HG03280 (cell line): ENCODE data around the gene EVC2.

Experiments
- ATAC-seq: cut with Tn5 transposase; IDR thresholded peaks from one replicate; pipeline ENCODE4 v1.9.1; 2021; ENCODE audit warnings: mild to moderate bottlenecking, moderate library complexity; ENCODE audit not compliant: unreplicated experiment

Gene EVC2

DNA sequence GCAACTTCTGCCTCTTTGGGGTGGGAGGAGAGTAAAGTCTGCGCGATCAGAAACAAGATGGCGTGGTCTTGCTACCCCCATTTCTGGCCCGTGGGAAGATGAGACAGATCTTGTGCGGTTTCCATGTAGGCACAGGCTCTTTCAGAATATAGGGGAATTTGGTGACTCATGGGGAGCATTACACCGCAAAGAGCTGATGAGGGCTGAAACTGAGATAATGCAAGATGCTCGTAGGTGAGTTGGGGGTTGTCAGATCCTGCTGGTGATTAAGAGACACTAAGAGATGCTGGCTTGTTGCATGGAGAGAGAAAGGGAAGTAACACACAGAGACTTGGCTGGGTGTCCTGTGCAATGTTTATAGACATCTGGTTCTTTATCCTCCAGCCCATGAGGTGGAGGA lies 4.2 kb upstream of the EVC2 start:
- peak; percentile 34 for ATAC-seq

DNA sequence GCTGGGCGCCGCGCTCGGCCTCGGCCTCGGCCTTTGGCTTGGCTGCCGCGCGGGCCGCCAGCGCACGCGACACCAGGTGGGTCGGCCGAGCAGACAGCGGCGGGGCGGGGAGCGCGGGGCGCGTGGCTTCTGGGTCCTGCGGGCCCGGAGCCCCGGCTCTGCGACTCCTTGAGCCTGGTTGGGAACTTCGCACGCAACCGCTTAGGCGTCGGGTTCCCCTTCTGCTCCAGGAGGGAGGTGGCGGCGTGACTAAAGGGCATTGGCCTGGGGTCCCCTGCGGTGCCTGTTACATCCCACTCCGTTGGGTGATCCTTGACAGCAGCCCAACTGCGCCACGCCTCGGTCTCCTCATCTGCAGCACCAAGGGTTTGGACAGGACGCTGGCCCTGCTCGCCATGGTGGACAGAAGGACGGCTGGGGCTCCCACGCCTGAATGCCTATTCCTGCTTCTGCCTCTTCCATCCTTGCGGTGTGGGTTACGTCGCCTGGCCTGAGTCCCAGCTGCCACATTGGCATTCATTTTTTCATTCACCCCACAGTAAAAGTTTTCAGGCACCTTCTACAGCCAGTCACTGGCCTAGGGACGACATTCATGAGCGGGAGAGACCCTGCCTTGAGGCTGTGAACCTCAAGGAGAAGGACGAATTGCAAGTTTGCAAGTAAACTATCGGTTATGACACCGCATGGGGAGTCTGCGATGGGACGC lies 3.3 kb upstream of the EVC2 start:
- no peak for ATAC-seq

DNA sequence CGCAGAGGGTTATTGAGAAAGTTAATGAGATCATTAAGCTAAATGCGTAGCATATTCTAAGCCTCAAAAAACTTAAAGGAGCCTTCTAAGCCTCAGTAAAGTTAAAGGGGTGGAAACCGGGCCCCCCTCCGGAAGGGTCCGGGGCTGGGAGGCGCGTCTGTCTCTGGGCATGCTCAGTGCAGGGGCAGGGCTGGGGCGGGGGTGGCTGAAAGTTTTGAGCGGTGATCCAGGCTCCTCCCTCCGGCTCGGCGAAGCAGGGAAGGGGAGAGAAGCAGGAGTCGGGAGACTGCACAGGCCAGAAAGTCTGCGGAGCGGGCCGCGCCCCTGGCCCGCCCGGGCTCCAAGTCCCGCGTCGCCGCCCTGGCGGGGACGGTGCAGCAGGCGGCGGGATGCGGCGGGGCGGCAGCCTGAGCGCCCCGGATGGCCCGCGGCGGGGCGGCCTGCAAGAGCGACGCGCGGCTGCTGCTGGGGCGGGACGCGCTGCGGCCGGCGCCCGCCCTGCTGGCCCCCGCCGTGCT lies 2.7 kb upstream of the EVC2 start, which contains the start of gene EVC:
EVC (plus strand) TSS at position 241 of the 518 bp plus-strand sequence; CDS start at position 421, 180 bp downstream.
- ATAC-seq = peak; percentile 40

GRCh38 chr4:5710065-5710960 lies 2.0 kb upstream of the EVC2 start:
- ATAC-seq = no peak

DNA sequence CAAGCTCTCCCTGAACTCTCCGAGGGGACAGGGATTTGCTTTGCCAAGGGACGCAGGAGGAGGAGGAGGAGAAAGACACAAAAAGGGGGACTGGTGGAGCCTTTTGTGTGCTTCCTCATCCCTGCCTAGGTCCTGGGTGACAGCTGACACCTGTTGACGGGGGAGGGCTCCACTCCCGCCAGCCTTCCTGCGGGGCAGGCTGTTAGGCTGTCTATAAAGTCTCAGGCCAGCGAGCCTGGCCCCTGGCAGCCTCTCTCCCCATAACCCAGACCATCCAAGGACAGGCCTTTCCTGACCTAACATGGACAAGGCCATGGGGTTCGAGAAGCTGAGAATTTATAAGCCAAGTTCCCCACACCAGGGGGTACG lies 832 bp upstream of the EVC2 start:
- ATAC-seq = no peak

DNA sequence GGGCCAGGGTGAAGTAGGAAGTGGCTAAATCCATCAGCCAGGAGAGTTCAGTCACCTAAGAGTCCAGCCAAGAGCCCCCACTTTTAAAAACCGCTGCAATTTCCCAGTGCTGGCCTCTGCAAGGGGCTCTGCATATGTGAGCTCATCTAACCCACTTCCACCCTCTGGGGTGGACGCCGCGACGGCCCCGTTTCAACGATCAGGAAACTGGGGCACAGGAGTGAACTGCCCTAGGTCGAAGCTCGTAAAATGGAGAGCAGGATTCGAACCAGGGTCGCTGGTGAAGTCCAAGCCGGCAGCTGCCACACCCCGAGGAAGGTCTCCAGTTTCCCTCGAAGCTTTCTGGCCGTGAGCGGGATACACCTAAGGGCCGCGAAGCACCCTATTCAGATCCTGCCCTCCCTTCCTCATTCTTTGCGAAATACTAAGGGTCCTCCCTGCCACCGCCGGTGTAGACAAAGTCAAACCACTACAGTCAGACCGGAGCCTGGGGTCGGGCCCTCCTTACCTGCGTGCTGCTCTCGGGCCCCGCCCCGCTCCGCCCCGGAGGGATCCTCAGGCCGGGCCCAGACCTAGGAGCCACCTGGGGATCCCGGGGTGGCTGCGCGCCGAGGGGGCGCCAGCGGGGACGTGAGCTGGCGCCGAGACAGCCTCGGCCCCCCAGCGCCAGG lies 446 bp downstream of the EVC2 start:
- ATAC-seq = peak; percentile 20

DNA sequence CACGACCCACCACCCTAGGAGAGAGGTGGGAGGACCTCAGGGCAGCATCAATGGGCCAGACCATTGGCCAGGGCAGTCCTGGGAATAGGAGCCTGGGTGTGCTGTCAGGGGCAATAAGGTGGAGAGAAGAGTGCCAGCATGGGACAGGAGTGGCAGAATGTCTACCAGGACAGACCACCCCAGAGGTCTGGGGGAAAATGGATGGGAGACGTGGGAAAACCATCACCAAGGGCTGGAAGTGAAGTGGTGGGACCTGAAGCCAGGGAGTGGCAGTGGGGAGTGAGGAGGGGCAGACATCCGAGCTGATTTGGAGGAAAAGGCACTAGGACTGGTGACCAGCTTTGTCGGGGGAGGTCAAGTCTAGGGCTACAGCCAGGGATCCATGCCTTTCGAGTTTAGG lies 993 bp downstream of the EVC2 start:
- no peak for ATAC-seq

DNA sequence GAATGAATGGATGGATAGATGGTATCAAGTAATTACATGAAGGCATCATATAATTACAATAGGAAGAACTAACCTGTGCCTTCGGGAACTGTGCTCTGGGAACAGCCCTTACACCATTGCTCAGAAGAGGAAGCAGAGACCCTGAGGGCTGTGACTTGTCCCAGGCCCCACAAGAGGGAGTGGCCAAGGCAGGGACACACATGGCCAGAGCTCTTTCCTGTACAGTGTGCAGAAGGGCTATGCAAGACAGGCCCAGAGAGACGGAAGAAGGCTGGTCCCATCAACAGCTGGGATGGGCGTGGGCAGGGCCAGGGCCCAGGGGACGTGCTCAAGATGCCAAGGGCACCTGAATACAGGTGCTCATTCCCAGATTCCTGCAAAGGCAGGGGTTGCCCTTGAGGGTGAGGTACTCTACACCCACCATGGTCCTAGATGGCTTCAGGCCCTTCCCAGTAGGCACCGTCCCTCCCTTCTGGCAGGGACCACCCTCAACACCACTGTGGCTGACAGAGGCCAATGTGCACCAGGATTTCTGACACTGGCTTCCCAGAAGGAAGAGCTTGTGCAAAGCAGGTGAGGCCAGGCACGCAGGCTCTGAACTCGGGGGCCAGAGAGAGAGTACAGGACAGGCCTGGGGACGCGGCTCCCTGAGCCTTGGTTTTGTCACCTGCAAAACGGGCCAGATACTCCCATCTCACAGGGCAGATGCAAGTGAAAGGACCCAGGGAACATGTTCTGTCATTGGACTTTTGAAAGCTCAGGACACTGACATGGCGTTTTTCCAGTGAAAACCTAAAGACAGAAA lies 1.7 kb downstream of the EVC2 start:
- no peak for ATAC-seq

- no peak for ATAC-seq
Observed at GRCh38 chr4:5705647-5706320, 2.6 kb downstream of the EVC2 start.

DNA sequence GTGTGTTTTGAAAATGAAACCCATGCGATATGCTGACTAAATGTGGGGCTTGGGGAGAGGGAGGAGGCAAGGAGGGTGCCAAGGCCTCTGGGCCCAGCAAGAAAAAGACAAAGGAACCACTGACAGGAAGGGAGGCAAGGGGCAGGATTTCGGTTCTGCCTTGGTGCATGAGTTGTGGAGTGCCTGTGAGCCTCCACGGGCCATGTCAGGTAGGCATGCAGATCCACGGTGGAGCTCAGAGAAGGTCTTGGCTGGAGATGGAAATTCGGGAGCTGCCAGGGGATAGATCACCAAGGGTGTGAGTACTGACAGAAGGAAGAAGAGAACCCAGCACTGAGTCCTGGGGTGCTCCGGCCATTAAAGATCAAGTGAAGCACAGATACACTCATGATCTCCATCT lies 4.1 kb downstream of the EVC2 start:
- no peak for ATAC-seq

- ATAC-seq = no peak
Observed at GRCh38 chr4:5703831-5704230, 4.5 kb downstream of the EVC2 start.

DNA sequence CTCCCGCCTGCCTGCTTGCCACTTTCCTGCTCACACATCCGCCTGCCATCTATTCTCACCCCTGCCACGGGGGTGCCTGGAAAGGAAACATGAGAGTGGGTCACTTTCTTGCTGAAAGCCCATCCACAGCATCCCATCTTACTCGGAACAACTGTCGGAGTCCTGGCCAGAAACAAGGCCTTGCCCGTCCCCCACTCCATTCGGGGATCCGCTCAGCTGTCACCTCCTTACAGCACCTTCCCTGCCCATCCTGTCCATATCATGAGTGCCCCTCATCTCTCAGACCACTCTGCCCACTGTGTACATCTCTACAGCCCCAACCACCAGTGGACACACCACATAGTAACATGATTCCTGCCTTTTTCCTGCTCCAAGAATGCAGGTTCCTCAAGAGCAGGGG lies 6.4 kb downstream of the EVC2 start:
- no peak for ATAC-seq

DNA sequence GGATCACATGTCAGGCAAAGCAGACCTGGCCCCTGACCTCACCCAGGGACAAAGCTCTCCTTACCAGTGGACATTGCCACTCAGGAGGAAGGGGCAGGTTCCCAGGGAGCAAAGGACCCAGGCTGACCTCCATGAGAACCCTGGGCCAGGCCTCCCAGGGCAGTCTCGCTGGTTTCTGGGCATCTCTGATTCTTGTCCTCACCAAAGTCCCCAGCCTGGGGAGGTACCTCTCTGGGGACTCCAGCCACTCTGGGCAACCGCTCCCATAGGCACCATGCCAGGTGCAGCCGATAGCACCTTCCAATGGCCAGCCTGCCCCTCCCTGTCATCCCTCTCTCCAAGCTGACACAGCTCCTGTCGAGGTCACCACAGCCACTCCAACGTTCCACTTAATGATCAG lies 7.9 kb downstream of the EVC2 start:
- no peak for ATAC-seq

DNA sequence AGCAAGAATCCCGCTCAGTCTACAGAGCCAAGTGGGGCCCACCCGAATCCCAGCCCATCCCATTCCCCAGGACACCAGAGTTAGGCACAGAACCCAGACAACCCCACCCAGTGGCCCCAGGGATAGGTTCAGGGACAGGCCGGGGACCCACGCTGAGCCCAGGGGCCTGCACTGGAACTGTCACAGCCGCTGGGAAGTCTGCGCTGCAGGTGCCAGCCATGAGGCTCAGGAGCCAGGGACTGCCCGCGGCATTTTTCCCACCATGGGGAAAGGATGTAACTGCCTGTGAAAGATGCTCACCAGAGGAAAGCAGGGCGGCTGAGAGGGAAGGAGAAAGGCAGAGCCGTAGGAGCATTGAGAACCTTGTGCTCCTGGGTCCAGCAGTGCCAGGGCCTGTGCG lies 12.0 kb downstream of the EVC2 start:
- no peak for ATAC-seq

DNA sequence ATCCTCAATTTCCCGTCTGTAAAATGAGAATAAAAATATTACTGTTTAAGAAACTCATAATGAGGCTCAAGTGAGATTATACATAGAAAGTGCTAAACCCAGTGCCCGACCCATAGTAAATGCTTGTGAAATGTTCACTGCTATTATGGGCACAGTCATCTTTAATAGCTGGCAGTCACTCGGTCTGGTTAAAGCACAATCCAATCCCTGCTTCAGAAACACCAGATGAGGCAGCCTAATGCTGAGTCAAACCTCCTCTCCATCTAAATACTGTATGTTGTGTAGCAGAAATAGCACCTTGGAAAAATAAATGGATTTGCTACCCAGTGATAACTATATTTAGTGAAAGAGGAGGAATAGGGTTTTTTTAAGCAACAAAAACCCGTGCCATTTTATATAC lies 14.5 kb downstream of the EVC2 start:
- ATAC-seq = no peak

- no peak for ATAC-seq
Observed at GRCh38 chr4:5691491-5692132, 16.7 kb downstream of the EVC2 start.

DNA sequence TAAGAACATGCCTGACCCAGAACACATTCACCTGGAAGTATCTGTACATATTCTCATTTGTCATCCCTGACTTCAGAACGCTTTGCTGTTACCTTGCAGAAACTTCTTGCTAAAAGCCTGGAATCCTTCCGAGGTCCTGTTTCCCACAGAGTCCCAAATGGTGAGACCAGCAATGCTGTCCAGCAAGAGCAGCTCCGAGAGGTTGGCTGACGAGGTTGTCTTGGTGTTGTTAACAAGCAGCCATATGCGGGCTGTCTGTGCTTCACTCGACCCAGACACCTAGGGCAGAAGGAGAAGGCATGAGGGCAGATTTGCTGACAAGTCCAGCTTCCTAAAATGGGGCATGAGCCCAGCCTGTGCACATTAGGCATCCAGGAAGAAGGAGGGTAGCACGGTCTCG lies 19.3 kb downstream of the EVC2 start:
- ATAC-seq = no peak

GRCh38 chr4:5686338-5686737 lies 22.0 kb downstream of the EVC2 start:
- ATAC-seq = no peak

DNA sequence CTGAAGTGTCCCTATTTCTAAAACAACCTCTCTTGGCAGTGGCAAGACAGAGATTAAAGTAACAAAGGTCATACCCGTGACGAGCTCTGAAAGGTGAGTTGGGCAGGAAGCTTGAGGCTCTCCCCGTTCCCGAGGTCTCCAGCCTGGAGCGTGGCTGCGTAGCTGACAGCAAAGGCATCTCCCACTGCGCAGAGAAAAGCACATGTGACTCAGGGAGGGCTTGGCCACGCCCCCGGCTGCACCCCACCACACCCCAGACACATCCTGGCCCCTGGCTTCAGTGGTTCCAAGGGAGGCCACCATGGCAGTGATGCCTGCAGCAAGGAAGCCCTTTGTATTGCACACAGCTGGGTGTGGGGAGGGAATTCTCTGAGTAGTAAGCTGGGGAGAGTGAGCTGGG lies 23.1 kb downstream of the EVC2 start:
- no peak for ATAC-seq

DNA sequence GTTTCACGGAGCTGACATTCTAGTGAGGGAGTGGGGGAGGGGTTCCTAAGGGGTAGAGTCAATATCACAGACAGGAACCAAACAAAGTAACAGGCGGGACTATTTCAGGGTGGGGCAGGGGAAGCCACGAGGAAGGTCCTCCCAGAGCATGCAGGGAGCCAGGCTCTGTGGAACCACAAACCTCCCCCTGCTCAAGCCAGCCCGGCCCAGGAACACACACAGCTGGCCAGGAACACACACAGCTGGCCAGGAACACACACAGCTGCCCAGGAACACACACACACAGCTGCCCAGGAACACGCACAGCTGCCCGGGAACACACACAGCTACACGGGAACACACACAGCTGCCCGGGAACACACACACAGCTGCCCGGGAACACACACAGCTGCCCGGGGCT lies 24.8 kb downstream of the EVC2 start:
- no peak for ATAC-seq
